GM19025 (cell line): Measurements from ENCODE around the gene GCK.

Source experiments
- ATAC-seq: cut with Tn5 transposase; IDR thresholded peaks from one replicate; pipeline ENCODE4 v1.9.1; 2021; ENCODE audit warnings: mild to moderate bottlenecking, low read depth, moderate library complexity; ENCODE audit not compliant: unreplicated experiment

GCK gene

GRCh38 chr7:44189286-44189992 lies at the start of gene GCK:
Gene GCK (minus strand): TSS chr7:44189439. CDS start chr7:44188953, 486 bp downstream.
- ATAC-seq = no peak

GRCh38 chr7:44238116-44238695 lies 49.0 kb upstream of the GCK start:
- ATAC-seq = no peak

GRCh38 chr7:44237696-44238095 lies 48.5 kb upstream of the GCK start:
- no peak for ATAC-seq

GRCh38 chr7:44236333-44236728 lies 47.1 kb upstream of the GCK start:
- no peak for ATAC-seq

- ATAC-seq = no peak
These were observed 46.5 kb upstream of the GCK start for GRCh38 chr7:44235582-44236332.

- ATAC-seq = no peak
These were observed 45.8 kb upstream of the GCK start for GRCh38 chr7:44235066-44235465.

GRCh38 chr7:44232901-44233715 lies 43.9 kb upstream of the GCK start:
- ATAC-seq = no peak

GRCh38 chr7:44232396-44232795 lies 43.2 kb upstream of the GCK start:
- ATAC-seq = no peak

- ATAC-seq = no peak
These were observed 41.8 kb upstream of the GCK start for GRCh38 chr7:44231088-44231487.

GRCh38 chr7:44230286-44230685 lies 41.0 kb upstream of the GCK start:
- no peak for ATAC-seq

GRCh38 chr7:44229546-44230105 lies 40.4 kb upstream of the GCK start:
- no peak for ATAC-seq

GRCh38 chr7:44228571-44229350 lies 39.5 kb upstream of the GCK start:
- ATAC-seq = no peak

GRCh38 chr7:44227911-44228310 lies 38.7 kb upstream of the GCK start:
- ATAC-seq = no peak

GRCh38 chr7:44226396-44226753 lies 37.1 kb upstream of the GCK start:
- no peak for ATAC-seq

- ATAC-seq = no peak
These were observed 36.5 kb upstream of the GCK start for GRCh38 chr7:44225566-44226395.

- no peak for ATAC-seq
These were observed 35.8 kb upstream of the GCK start for GRCh38 chr7:44224974-44225565.

- ATAC-seq = no peak
These were observed 35.1 kb upstream of the GCK start for GRCh38 chr7:44224080-44224973.
